Sigmoid colon (tissue), 4 donors: ENCODE data around the gene GP2.

ENCODE experiments used
- POLR2A ChIP-seq, 2 donors: fragments of 450-650 bp; IDR thresholded peaks; one replicate each; pipeline ENCODE4 v1.6.1; 2016; ENCODE audit warnings: antibody characterized with exemption in 2 of 2, mild to moderate bottlenecking in 2 of 2, moderate library complexity in 2 of 2
- POLR2AphosphoS5 ChIP-seq, 4 donors: sonication (generic); formaldehyde crosslinking; IDR thresholded peaks; one replicate each; pipeline ENCODE4 v1.6.1; 2017; ENCODE audit warnings: antibody characterized with exemption in 4 of 4
- TF ChIP-seq, protein P1 (sequence below), 4 experiments: fragments of 450-650 bp in 3 of 4; fragments of 200-600 bp in 1 of 4; IDR thresholded peaks; one replicate each; pipeline ENCODE4 v1.5.1; 2016 to 2019; ENCODE audit warnings: antibody characterized with exemption in 4 of 4, mild to moderate bottlenecking in 3 of 4, moderate library complexity in 2 of 4

DNA sequence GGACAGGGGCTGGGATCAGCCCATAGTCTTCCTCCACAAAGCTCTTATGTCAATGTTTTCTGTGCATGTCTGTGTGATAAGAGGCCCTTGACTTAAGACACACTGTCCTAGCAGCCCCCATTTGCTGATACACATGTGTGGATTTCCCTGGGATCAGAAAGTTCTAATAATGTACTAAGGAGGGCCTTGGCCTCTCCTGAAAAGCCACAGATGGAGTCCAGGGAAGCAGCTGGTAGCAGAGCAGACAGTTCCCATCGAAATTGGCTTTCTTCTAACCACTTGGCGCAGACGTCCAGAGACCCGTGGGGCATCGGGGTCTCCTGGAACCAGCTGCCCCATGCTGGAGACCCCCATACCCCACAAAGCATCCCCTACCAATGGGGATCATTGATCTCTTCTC, 4.3 kb upstream of the GP2 start:
- TF ChIP-seq, protein P1, sequence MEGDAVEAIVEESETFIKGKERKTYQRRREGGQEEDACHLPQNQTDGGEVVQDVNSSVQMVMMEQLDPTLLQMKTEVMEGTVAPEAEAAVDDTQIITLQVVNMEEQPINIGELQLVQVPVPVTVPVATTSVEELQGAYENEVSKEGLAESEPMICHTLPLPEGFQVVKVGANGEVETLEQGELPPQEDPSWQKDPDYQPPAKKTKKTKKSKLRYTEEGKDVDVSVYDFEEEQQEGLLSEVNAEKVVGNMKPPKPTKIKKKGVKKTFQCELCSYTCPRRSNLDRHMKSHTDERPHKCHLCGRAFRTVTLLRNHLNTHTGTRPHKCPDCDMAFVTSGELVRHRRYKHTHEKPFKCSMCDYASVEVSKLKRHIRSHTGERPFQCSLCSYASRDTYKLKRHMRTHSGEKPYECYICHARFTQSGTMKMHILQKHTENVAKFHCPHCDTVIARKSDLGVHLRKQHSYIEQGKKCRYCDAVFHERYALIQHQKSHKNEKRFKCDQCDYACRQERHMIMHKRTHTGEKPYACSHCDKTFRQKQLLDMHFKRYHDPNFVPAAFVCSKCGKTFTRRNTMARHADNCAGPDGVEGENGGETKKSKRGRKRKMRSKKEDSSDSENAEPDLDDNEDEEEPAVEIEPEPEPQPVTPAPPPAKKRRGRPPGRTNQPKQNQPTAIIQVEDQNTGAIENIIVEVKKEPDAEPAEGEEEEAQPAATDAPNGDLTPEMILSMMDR (IDR thresholded peaks at IDR 0.05) = no peak
- no peak for TF ChIP-seq POLR2A (IDR thresholded peaks at IDR 0.05)
- no peak for TF ChIP-seq POLR2AphosphoS5 (IDR thresholded peaks at IDR 0.05)
